IgD-negative memory B cell (primary cell): ENCODE results near the gene DHDH. TPM values are rescaled to one million over a fixed set of nuclear protein-coding genes. Genes with fewer than 3 reads are reported as not detected.
A peak's percentile ranks its signal among the peaks of the same experiment; 100 is the strongest.

Source experiments
- H3K27ac Mint-ChIP-seq, 3 donors: one replicate each; pipeline ENCODE4 v1.8.0; 2020 to 2022; ENCODE audit warnings: mild to moderate bottlenecking in 3 of 3, mixed read lengths in 3 of 3, moderate library complexity in 1 of 3
- H3K27me3 Mint-ChIP-seq: one replicate; pipeline ENCODE4 v1.8.0; 2021; ENCODE audit warnings: mixed read lengths
- H3K36me3 Mint-ChIP-seq: one replicate; pipeline ENCODE4 v1.8.0; 2020; ENCODE audit warnings: mild to moderate bottlenecking, mixed read lengths
- H3K4me1 Mint-ChIP-seq, 3 donors: one replicate each; pipeline ENCODE4 v1.8.0; 2020 to 2022; ENCODE audit warnings: mixed read lengths in 3 of 3, mild to moderate bottlenecking in 1 of 3
- H3K4me3 Mint-ChIP-seq, 4 donors: one replicate each; pipeline ENCODE4 v1.8.0; 2020 to 2022; ENCODE audit warnings: mild to moderate bottlenecking in 4 of 4, mixed read lengths in 4 of 4, moderate library complexity in 3 of 4
- H3K9me3 Mint-ChIP-seq, 3 donors: one replicate each; pipeline ENCODE4 v1.8.0; 2020 to 2021; ENCODE audit warnings: mixed read lengths in 3 of 3, mild to moderate bottlenecking in 1 of 3
- polyA plus RNA-seq: library from polyadenylated mRNA; unstranded; fragments of 300-500 nt; fragmentation: Illumina TruSeq; gene quantifications from one replicate; pipeline ENCODE4 v1.2.3, GENCODE V29; 2021

The DHDH gene
- polyA plus RNA-seq, 1 donor from 2014 or later: 0.39 TPM

DNA sequence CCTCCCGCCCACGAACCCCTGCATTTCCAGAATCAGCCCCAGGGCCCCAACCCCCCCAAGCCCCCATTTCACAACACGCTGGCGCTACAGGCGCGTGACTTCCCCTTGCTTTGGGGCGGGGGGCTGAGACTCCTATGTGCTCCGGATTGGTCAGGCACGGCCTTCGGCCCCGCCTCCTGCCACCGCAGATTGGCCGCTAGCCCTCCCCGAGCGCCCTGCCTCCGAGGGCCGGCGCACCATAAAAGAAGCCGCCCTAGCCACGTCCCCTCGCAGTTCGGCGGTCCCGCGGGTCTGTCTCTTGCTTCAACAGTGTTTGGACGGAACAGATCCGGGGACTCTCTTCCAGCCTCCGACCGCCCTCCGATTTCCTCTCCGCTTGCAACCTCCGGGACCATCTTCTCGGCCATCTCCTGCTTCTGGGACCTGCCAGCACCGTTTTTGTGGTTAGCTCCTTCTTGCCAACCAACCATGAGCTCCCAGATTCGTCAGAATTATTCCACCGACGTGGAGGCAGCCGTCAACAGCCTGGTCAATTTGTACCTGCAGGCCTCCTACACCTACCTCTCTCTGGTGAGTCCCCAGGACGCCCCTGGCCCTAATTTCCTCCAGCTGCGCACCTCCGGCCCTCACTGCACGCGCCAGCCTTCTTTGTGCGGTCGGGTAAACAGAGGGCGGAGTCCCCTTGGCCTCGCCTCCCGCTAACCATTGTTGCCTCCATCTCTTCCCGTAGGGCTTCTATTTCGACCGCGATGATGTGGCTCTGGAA, 31.7 kb downstream of the DHDH start, which contains the start of gene FTL:
TSS of gene FTL (plus strand) at position 270 of the 766 bp plus-strand sequence. CDS start at position 469, 199 bp downstream.
- H3K27me3 Mint-ChIP-seq: no peaks in the 10 kb centered on the region
- no peaks in the 10 kb centered on the region for H3K9me3 Mint-ChIP-seq
- H3K36me3 Mint-ChIP-seq: peaks cover 2% of the 10 kb centered on the region
- peak within 1 kb of the TSS; percentile 93 to 99 (median 96) for H3K4me3 Mint-ChIP-seq
- peak within 1 kb of the TSS; percentile 99 to 100 (median 99) for H3K27ac Mint-ChIP-seq
- H3K4me1 Mint-ChIP-seq: peaks cover 29 to 38% (median 36%) of the 10 kb centered on the region in 3 donors

DNA sequence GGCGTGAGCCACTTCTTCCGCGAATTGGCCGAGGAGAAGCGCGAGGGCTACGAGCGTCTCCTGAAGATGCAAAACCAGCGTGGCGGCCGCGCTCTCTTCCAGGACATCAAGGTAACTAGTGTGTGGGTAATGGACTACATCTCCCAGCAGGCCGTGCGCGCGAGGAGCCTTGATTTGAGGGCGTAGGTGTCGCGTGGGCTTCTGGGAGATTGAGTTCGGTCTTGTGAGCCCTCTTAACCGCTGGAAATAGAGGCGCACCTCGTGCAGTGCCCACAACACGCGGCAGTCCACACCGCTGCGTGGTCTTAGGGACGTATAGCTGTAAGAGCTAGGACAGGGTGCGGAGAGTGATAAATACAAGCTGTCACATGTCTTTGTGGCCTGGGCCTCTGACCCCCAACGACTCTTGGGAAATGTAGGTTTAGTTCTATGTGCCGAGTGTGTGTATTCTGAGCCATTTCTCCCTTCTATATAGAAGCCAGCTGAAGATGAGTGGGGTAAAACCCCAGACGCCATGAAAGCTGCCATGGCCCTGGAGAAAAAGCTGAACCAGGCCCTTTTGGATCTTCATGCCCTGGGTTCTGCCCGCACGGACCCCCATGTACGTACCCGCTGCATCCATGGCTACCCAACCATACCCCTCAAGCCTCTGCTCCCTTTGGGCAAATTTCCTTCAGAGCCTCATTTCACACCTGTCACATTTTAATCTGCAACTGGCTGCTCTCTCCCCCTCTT, 32.5 kb downstream of the DHDH start:
- H3K36me3 Mint-ChIP-seq: peaks cover 2% of the 10 kb centered on the region
- H3K9me3 Mint-ChIP-seq: no peaks in the 10 kb centered on the region
- H3K27ac Mint-ChIP-seq: peak overlapping the region; percentile 99 to 100 (median 99)
- no peaks in the 10 kb centered on the region for H3K27me3 Mint-ChIP-seq
- H3K4me3 Mint-ChIP-seq: peak overlapping the region; percentile 93 to 99 (median 96)
- peaks cover 33 to 41% (median 39%) of the 10 kb centered on the region in 3 donors for H3K4me1 Mint-ChIP-seq

DNA sequence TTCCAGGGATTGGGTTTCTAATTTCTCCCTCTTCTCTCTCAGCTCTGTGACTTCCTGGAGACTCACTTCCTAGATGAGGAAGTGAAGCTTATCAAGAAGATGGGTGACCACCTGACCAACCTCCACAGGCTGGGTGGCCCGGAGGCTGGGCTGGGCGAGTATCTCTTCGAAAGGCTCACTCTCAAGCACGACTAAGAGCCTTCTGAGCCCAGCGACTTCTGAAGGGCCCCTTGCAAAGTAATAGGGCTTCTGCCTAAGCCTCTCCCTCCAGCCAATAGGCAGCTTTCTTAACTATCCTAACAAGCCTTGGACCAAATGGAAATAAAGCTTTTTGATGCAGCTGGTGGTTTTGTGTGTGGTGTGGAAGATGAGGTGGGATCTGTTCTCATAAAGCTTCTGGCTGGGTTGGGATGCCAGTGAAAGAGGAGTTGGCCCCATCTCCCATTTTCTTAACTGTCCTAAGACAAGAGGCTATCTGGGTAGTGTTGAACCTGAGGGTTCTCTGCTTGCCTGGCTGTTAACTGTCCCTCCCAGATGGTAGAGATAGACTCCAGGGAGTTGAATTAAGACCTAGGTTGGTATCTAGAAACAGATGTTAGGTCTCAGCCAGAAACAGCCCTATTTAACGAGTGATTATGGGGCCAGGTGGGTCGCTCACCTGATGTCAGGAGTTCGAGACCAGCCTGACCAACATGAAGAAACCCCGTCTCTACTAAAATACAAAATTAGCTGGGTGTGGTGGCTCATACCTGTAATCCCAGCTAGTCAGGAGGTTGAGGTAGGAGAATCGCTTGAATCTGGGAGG, 33.2 kb downstream of the DHDH start:
- peaks cover 2% of the 10 kb centered on the region for H3K36me3 Mint-ChIP-seq
- peaks cover 35 to 42% (median 41%) of the 10 kb centered on the region in 3 donors for H3K4me1 Mint-ChIP-seq
- H3K9me3 Mint-ChIP-seq: no peaks in the 10 kb centered on the region
- H3K4me3 Mint-ChIP-seq: peak overlapping the region; percentile 93 to 99 (median 96)
- peak overlapping the region; percentile 35 to 99 (median 99) for H3K27ac Mint-ChIP-seq
- no peaks in the 10 kb centered on the region for H3K27me3 Mint-ChIP-seq

DNA sequence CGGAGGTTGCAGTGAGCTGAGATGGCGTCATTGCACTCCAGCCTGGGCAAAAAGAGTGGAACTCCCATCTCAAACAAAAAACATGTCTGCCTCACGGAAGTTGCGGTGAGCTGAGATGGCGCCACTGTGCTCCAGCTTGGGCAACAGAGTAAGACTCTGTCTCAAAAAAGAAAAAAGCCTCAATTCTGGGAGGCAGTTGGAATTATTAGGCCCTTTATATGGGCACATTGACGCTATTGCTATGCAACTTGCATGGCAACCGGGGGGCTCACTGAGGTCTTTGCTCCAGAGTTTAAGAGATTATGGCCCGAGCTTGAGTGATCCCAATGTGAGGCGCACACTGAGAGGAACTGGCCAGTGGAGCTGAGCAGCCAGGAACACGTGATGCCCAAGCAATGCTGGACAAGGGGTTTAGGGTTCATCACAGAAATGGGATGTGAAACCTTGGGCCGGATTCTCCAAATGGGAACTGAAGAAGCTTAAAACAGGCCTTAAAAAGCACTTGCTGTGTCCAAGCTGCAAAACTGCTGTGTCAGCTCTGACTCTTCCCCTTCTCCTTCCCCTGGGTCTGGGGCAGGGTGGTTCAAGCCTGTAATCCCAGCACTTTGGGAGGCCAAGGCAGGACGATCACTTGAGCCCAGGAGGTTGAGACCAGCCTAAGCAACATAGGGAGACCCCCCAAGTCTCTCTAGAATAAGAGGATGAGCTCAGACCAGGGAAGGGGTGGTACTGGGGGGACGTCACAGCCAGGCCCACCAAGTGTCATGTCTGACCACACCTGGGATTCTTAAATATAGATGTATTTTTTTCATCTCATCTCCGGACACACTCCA, 34.1 kb downstream of the DHDH start:
- Mint-ChIP-seq H3K27ac (peak overlapping the region; percentile 35 to 99 (median 87)), H3K27me3 (no peaks in the 10 kb centered on the region), H3K4me3 (peak overlapping the region; percentile 32 to 94 (median 70)), H3K9me3 (no peaks in the 10 kb centered on the region), H3K4me1 (peaks cover 27 to 38% (median 34%) of the 10 kb centered on the region in 3 donors), H3K36me3 (peaks cover 2% of the 10 kb centered on the region)

DNA sequence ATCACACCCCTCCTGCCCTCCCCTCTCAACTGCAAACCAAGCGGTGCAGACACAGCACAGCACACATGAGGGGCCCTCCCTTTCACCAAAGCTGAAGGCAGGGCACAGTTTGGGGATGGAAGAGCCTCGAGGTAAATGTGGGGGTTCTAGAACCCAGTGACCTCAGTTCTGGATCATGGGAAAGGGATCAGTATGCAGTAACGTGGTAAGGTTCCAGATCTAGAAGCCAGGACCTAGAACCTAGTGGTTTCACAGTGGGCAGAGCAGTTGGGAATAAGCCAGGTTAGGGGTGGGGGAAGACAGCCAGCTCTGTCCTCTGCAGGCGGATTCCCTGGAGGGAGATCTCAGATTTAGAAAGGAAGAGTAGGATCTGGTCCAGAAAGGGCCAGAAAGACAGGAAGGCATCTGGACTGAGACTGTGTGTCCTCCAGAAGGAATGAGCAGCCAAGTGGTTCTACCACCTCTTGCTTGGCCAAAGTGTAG, 34.7 kb downstream of the DHDH start:
- Mint-ChIP-seq H3K36me3 (peaks cover 4% of the 10 kb centered on the region), H3K4me1 (peaks cover 27 to 37% (median 29%) of the 10 kb centered on the region in 3 donors), H3K27ac (peak overlapping the region in 1 of 3 donors; percentile 14), H3K4me3 (peak overlapping the region in 2 of 4 donors; percentile 32 to 94), H3K9me3 (no peaks in the 10 kb centered on the region), H3K27me3 (no peaks in the 10 kb centered on the region)

DNA sequence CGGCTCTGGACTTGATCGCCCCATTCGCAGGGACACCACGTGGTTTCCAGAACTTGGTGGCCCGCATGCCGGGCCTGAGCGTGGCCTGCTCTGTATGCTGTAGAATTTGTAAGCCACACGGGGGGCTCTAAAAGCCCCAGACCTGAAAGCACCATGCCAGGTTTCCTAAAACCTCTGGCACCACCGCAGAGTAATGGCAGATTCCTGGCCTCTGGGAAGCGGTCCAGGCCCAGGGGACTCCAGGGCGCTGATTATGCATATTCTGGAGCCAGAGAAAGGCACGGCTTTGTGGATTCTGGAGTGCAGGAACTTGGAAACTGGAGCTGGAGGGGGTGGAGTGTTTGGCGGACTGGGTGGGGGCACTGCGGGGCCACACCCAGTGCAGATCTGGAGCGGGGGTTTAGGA, 35.3 kb downstream of the DHDH start:
- H3K4me1 Mint-ChIP-seq: peaks cover 26 to 33% (median 27%) of the 10 kb centered on the region in 3 donors
- H3K36me3 Mint-ChIP-seq: peaks cover 4% of the 10 kb centered on the region
- no peak overlapping the region for H3K4me3 Mint-ChIP-seq
- no peaks in the 10 kb centered on the region for H3K9me3 Mint-ChIP-seq
- no peak overlapping the region for H3K27ac Mint-ChIP-seq
- no peaks in the 10 kb centered on the region for H3K27me3 Mint-ChIP-seq

DNA sequence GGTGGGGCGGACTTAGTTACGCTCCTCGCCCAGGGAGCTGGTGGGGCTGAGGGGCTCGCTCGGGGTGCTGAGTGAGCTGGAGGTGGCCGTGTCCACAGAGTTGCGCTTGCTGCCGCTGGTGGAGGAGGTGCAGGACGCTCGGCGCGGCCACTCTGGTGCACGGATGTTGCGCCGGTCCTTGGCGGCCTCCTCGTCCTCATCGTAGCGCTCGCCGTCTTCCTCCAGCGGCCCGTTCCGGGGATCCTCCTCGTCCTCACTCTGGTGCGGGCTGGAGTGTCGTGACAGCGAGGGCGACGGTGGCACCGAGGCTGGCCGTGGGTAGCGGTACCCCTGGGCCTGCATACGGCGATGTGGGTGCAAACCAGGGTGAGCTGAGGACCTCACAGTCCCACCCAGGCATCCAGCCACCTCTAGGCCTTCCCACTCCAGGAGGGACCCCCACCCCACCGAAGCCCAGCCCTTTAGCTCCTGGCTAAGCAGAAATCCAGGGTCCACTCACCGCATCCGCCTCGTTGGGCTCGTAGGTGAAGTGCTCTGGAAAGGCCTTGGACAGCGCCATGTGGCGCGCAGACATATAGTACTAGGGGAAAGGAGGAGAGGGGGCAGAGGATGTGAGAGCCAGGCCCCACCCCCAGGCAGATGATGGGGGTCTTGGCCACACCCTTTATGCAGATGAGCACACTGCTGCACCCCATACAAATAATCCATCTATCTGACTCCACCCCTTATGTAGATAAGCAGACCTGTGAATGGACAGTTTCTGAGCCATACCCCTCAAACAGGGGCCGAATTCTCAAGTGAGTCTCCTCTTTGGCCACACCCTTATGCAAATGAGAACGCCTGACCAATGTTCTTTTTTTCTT, 36.0 kb downstream of the DHDH start:
- Mint-ChIP-seq H3K4me1 (peaks cover 19 to 26% (median 22%) of the 10 kb centered on the region in 3 donors), H3K4me3 (peak overlapping the region in 1 of 4 donors; percentile 60), H3K36me3 (peaks cover 4% of the 10 kb centered on the region), H3K9me3 (no peaks in the 10 kb centered on the region), H3K27ac (no peak overlapping the region), H3K27me3 (no peaks in the 10 kb centered on the region)

DNA sequence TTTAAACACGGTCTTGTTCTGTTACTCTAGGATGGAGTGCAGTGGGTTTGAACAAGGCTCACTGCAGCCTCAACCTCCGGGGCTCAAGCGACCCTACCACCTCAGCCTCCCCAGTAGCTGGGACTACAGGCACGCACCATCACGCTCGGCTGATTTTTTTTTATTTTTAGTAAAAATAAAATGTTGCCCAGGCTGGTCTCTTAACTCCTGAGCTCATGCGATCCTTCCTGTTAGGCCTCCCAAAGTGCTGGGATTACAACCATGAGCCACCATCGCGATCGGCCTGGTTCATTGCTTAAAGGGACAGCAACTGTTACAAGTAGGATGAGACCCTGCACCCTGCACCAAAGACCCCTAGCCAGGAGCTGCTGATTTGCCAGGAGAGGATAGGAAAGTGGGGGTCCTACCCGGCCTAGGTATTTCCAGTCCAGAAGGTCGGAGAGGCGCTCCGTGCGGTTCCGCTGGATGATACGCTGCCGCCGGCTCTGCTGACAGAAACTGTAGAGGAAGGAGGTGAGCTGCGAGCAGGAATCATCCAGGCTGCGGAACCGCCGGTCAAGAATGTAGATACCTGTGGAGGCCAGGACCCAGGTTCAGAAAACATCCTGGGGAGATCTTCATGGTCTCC, 36.8 kb downstream of the DHDH start:
- Mint-ChIP-seq H3K27me3 (no peaks in the 10 kb centered on the region), H3K36me3 (peaks cover 4% of the 10 kb centered on the region), H3K27ac (peak overlapping the region in 1 of 3 donors; percentile 57), H3K4me3 (peak overlapping the region in 1 of 4 donors; percentile 60), H3K4me1 (peaks cover 15 to 23% (median 18%) of the 10 kb centered on the region in 3 donors), H3K9me3 (no peaks in the 10 kb centered on the region)

DNA sequence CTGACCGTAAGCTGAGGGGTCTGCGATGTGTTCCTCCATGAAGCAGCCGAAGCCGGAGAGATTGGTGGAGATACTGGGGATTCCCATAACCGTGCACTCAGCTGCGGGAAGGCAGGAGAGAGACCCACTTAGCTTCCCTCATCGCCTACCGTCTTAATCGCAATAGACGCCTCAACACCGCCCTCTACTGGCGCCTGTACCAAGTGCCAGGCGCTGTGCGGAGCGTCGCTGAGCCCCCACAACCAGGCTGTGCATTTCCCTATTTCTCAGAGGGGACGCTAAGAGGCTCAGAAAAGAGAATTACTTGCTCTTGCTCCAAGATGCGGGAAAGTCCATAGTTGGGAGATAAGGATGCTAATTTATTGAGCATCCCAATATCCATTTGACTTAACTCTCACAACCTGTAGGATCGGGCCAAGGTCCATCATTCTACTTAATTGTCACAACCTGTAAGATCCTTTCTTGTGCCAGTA, 37.5 kb downstream of the DHDH start:
- Mint-ChIP-seq H3K27ac (peak overlapping the region in 2 of 3 donors; percentile 28 to 57), H3K9me3 (no peaks in the 10 kb centered on the region), H3K4me3 (peak overlapping the region in 1 of 4 donors; percentile 59), H3K36me3 (peaks cover 4% of the 10 kb centered on the region), H3K4me1 (peaks cover 13 to 21% (median 15%) of the 10 kb centered on the region in 3 donors), H3K27me3 (no peaks in the 10 kb centered on the region)

DNA sequence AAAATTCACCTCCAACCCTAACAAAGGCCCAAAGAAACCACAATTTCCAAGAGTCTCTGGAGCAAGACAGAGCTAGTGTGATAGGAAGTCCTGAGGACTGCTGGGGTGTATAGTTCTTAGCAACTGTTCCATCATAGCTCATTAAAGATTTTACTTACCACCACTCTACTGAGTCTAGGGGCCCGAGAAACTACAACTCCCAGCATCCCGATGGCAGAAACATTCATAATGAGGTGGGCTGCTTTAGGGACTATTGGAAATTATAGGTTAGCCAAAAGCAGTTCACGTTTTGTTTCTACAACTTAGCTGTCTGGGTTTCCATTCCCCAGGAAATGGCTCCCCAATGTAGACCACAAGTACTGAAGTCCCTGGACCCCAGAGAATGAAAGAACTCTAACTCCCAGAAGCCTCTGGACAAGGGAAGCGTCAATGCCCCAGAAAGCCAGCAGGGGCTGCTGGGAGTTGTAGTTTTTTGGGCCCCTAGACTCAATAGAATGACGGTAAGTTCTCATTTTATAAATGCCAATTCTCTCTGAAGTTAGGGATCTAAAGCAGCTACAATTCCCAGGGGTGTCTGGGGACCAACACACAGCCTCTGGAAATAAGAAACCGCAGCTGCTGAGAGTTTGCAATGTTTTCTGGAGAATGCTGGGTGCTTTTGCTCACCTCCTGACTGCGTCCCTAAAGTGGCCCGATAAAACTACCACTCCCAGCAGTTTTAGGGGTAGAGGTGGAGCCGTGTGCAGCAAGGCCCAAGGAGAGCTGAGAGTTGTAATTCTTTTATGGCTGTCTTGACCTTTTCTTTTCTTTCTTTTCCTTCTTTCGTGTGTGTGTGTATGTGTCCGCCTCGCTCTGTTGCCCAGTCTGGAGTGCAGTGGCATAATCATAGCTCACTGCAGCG, 42.7 kb downstream of the DHDH start:
- Mint-ChIP-seq H3K9me3 (no peaks in the 10 kb centered on the region), H3K27me3 (no peaks in the 10 kb centered on the region), H3K36me3 (peaks cover 6% of the 10 kb centered on the region), H3K4me1 (peaks cover under 1 to 5% (median 2%) of the 10 kb centered on the region in 3 donors), H3K4me3 (no peak overlapping the region), H3K27ac (no peak overlapping the region)

DNA sequence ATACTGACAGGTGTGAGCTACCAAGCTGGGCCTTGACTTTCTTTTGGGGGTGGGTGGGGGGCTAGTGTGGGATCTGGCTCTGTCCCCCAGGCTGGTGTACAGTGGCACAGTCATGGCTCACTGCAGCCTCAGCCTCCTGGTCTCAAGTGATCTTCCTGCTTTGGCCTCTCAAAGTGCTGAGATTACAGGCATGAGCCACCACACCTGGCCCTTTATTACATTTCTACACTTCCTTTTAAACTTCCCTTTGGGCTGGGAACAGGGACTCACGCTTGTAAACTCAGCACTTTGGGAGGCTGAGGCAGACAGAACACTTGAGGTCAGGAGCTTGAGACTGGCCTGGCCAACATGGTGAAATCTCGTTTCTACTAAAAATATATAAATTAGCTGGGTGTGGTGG, 43.6 kb downstream of the DHDH start:
- no peaks in the 10 kb centered on the region for H3K9me3 Mint-ChIP-seq
- peaks cover 0 to 6% (median 2%) of the 10 kb centered on the region in 3 donors for H3K4me1 Mint-ChIP-seq
- peaks cover 6% of the 10 kb centered on the region for H3K36me3 Mint-ChIP-seq
- no peak overlapping the region for H3K4me3 Mint-ChIP-seq
- H3K27ac Mint-ChIP-seq: no peak overlapping the region
- no peaks in the 10 kb centered on the region for H3K27me3 Mint-ChIP-seq

DNA sequence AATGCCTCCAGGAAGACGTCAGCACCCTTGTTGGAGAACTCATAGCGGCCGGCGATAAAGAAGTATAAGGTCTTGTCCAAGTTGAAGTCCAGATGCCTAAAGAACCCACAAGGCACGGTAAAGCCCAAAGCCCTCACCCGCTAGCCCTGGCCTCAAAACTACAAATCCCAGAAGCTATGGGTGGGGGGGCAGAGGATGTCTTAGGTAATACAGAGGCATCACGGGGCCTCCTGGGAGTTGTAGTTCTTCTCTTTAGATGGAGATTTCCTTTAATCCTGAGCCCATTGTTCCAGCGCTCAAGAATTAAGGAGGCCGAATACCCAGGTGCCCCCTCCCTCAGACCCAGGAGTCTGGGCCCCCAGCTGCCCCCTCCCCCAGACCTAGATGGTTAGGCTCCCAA, 48.8 kb downstream of the DHDH start:
- H3K27ac Mint-ChIP-seq: no peak overlapping the region

More for the DNA sequence above, 48.8 kb downstream of the DHDH start:
- H3K27me3 Mint-ChIP-seq: no peaks in the 10 kb centered on the region
- no peaks in the 10 kb centered on the region for H3K9me3 Mint-ChIP-seq
- peaks cover 2 to 4% (median 3%) of the 10 kb centered on the region in 3 donors for H3K4me1 Mint-ChIP-seq
- H3K36me3 Mint-ChIP-seq: peaks cover 7% of the 10 kb centered on the region
- H3K4me3 Mint-ChIP-seq: no peak overlapping the region
